Iris pigment epithelial cell (primary cell): ENCODE measurements around the gene STPG1.

ENCODE experiments used
- DNase-seq: peaks from one replicate; pipeline ENCODE4 v3.0.0-alpha.2; 2011; ENCODE audit warnings: low read depth

Gene STPG1

GRCh38 chr1:24392982-24393650 is 20.5 kb downstream of the STPG1 start:
- DNase-seq: no peak

- DNase-seq: no peak
Observed at GRCh38 chr1:24392604-24392946, 21.0 kb downstream of the STPG1 start.

- peak; percentile 54 for DNase-seq
Observed at GRCh38 chr1:24391882-24392603, 21.5 kb downstream of the STPG1 start.

GRCh38 chr1:24390924-24391782 is 22.4 kb downstream of the STPG1 start:
- DNase-seq: peak; percentile 86

- DNase-seq: no peak
Observed at GRCh38 chr1:24389231-24389678, 24.3 kb downstream of the STPG1 start.

- DNase-seq: no peak
Observed at GRCh38 chr1:24388331-24388885, 25.2 kb downstream of the STPG1 start.

GRCh38 chr1:24387636-24388175 is 25.9 kb downstream of the STPG1 start:
- DNase-seq: no peak

GRCh38 chr1:24386931-24387330 is 26.7 kb downstream of the STPG1 start:
- DNase-seq: no peak

GRCh38 chr1:24386241-24386640 is 27.3 kb downstream of the STPG1 start:
- DNase-seq: no peak

GRCh38 chr1:24385160-24385940 is 28.2 kb downstream of the STPG1 start:
- DNase-seq: peak; percentile 62

- peak; percentile 91 for DNase-seq
Observed at GRCh38 chr1:24384251-24385090, 29.1 kb downstream of the STPG1 start.

- no peak for DNase-seq
Observed at GRCh38 chr1:24383381-24383940, 30.1 kb downstream of the STPG1 start.

GRCh38 chr1:24382165-24382577 is 31.4 kb downstream of the STPG1 start:
- DNase-seq: no peak

GRCh38 chr1:24381256-24381655 is 32.3 kb downstream of the STPG1 start:
- no peak for DNase-seq

GRCh38 chr1:24380508-24380907 is 33.1 kb downstream of the STPG1 start:
- no peak for DNase-seq

GRCh38 chr1:24379733-24380315 is 33.8 kb downstream of the STPG1 start:
- DNase-seq: peak; percentile 85

- peak; percentile 24 for DNase-seq
Observed at GRCh38 chr1:24374891-24375786, 38.4 kb downstream of the STPG1 start.

- no peak for DNase-seq
Observed at GRCh38 chr1:24373710-24374109, 39.9 kb downstream of the STPG1 start.

GRCh38 chr1:24373044-24373443 is 40.5 kb downstream of the STPG1 start:
- no peak for DNase-seq
